ENCODE measurements around the gene EPHA2.
A peak's percentile ranks its signal among the peaks of the same experiment; 100 is the strongest.

Gene EPHA2

DNA sequence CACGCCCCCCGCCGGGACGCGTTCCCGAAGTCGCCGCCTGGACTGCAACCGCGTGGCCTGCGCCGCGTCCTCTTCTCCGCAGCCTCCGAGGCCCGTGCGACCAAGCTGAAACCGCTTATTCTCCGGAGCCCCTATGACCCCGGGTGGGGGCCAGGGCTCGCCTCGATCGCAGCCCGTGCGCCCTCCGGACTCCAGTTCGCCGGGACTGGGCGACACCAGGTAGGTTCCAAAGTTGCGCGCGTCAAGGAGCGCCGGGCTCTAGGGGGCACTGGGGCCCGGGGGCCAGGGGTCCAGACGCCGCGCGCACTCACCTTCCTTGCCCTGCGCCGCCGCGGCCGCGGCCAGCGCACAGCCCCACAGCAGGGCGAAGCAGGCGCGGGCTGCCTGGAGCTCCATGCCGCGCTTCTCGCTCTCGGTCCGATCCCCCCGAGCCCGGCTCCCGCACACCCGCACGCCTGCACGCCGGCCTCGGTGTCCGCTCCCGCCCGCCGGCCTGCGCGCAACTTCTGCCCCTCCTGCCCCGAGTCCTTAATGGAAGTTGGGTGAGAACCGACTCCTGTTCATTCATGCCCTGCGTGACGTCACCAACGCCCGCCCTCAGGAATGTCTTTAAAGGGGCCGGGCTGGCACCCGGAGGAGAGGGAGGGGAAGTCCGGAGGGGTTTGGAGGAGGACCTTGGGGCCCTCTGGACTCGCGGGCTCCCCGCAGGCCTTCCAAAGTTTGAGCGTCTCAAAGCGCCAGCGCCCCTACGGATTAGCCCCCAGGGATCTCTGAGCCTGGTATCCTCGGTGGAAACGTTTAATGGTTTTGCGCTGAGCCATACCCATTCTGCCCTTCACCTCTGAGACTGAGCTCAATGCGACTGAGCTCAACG is at the start of gene EPHA2:
EPHA2 (minus strand) TSS at position 533 of the 874 bp plus-strand sequence; CDS start at position 396, 137 bp downstream.
- POLR2A ChIA-PET (ENCODE audit: low non-redundant PET): interaction anchor here (0.6 to 1.4 kb wide), 4 partner anchors 10 to 26 kb away, joined by 4 to 6 read pairs (median 5); no protein-coding TSS in a partner anchor
- TF ChIP-seq, protein P1, sequence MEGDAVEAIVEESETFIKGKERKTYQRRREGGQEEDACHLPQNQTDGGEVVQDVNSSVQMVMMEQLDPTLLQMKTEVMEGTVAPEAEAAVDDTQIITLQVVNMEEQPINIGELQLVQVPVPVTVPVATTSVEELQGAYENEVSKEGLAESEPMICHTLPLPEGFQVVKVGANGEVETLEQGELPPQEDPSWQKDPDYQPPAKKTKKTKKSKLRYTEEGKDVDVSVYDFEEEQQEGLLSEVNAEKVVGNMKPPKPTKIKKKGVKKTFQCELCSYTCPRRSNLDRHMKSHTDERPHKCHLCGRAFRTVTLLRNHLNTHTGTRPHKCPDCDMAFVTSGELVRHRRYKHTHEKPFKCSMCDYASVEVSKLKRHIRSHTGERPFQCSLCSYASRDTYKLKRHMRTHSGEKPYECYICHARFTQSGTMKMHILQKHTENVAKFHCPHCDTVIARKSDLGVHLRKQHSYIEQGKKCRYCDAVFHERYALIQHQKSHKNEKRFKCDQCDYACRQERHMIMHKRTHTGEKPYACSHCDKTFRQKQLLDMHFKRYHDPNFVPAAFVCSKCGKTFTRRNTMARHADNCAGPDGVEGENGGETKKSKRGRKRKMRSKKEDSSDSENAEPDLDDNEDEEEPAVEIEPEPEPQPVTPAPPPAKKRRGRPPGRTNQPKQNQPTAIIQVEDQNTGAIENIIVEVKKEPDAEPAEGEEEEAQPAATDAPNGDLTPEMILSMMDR (conservative IDR thresholded peaks at IDR 0.05; ENCODE audit: low read depth): no peak
- CTCF ChIA-PET: interaction anchor here (0.7 to 2.7 kb wide), 6 partner anchors 11 to 76 kb away, joined by 3 to 14 read pairs (median 4); no protein-coding TSS in a partner anchor
- DNase-seq (ENCODE audit: low spot score): peak; percentile 91
- peak within 1 kb of the TSS; percentile 99 for H3K27ac ChIP-seq

DNA sequence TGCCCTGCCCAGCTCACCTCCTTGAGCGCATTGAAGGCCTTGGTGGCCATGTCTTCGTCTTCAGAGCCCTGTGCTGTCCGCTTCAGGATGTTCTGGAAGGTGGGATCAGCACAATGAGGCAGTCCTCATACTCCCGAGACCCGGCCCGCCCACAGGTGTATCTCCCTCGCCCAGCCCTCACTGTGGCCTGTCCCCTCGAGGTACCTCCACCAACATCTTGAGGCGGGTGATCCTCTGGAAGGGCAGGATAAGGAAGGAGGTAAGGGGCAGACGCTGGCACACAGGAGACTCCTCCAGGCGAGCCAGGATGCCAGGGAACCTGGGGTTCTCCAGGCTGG is 49.4 kb upstream of the EPHA2 start:
- H3K27ac ChIP-seq: peak overlapping the region; percentile 92
- ChIA-PET POLR2A (ENCODE audit: low non-redundant PET) (no interaction called here), CTCF (interaction anchor here (1.3 kb wide), 1 partner anchor 15 kb away, joined by 4 read pairs; no protein-coding TSS in a partner anchor)
- DNase-seq (ENCODE audit: low spot score): no peak
- TF ChIP-seq, protein P1 (conservative IDR thresholded peaks at IDR 0.05; ENCODE audit: low read depth): no peak

DNA sequence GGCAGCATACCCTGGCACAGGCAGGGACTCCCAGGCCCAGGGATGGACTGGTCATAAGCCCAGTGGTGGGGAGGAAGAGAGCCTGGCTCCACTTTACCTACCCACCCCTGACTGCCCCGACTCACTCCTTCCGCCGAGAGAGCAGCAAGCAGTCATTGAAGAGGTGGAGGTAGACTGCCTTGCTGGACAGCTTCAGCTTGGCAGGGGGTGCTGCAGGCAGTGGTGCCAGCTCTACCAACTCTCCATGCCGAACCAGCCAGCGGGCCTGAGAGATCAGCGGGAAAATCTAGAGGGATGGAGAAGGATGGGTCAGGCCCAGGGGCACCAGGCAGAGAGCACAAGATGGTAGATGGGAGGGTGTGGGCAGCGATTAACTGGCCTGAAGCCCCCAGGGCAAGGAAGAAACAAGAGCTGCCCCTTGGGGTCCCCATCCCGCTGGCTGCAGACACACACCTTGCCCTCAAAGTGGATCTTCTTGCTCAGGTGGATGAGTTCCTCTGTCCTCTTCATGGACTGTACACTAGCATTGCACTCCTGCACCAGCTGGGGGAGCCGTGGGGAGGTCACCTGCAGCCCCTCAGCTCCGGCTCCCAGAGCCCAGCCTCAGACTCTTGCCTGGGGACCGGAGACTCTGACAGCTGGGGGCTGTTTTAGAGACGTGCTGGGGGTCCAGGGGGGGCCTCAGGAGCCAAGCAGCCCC is 48.9 kb upstream of the EPHA2 start:
- H3K27ac ChIP-seq: peak overlapping the region; percentile 92
- TF ChIP-seq, protein P1 (conservative IDR thresholded peaks at IDR 0.05; ENCODE audit: low read depth): no peak
- DNase-seq (ENCODE audit: low spot score): no peak
- CTCF ChIA-PET: interaction anchor here (1.3 to 1.5 kb wide), 2 partner anchors 15 to 40 kb away, joined by 4 read pairs; no protein-coding TSS in a partner anchor
- POLR2A ChIA-PET (ENCODE audit: low non-redundant PET): no interaction called here

DNA sequence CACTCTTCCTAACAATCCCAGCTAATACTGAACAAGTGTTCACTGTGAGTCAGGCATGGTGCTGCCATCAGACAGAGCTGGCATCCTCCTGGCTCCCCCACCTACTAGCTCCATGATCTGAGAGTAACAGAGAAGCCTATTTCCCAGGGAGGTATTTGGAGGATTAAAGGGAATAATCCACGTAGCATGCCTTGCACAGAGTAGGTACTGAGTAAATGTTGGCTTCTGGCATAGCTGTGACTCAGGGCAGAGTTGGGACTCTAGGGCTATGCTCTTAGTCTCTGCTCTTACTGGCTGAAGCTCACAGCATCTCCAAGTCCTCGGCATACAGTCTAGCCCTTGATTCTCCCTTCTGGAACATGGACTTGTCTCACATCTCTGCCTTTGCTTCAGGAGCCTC is 48.3 kb upstream of the EPHA2 start:
- ChIA-PET POLR2A (ENCODE audit: low non-redundant PET) (no interaction called here), CTCF (interaction anchor here (1.3 to 1.5 kb wide), 2 partner anchors 14 to 40 kb away, joined by 4 read pairs; no protein-coding TSS in a partner anchor)
- TF ChIP-seq, protein P1 (conservative IDR thresholded peaks at IDR 0.05; ENCODE audit: low read depth): no peak
- peak overlapping the region; percentile 92 for H3K27ac ChIP-seq
- DNase-seq (ENCODE audit: low spot score): no peak

DNA sequence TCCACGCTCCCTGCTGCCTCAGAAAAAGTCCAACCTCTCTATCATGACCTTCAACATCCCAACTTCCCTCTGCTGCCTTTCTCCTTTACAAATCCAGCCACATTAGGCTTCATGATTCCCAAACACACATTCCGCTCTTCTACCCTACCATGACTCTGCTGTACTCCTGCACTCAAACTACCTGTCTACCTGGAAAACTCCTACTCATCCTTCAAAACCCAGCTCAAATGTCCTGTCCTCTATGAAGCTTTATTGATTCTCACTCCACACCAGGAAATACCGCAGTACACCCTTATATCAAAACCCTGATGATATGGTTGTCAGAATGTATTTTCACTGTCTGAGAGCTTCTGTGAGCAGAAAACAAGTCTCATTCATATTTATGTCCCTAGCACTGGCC is 47.7 kb upstream of the EPHA2 start:
- TF ChIP-seq, protein P1 (conservative IDR thresholded peaks at IDR 0.05; ENCODE audit: low read depth): no peak
- DNase-seq (ENCODE audit: low spot score): no peak
- CTCF ChIA-PET: interaction anchor here (1.5 kb wide), 1 partner anchor 41 kb away, joined by 4 read pairs; no protein-coding TSS in a partner anchor
- POLR2A ChIA-PET (ENCODE audit: low non-redundant PET): no interaction called here
- H3K27ac ChIP-seq: no peak overlapping the region
